GM21381 (cell line): ENCODE results near the gene GPC3.
"Not testable (repeated sequence)": the region's sequence is repeated elsewhere in the genome, so short reads cannot be mapped to it uniquely, and the experiment has no call there.

Source experiments
- ATAC-seq: cut with Tn5 transposase; IDR thresholded peaks from one replicate; pipeline ENCODE4 v1.9.1; 2021; ENCODE audit warnings: mild to moderate bottlenecking, moderate library complexity; ENCODE audit not compliant: unreplicated experiment

Gene GPC3

DNA sequence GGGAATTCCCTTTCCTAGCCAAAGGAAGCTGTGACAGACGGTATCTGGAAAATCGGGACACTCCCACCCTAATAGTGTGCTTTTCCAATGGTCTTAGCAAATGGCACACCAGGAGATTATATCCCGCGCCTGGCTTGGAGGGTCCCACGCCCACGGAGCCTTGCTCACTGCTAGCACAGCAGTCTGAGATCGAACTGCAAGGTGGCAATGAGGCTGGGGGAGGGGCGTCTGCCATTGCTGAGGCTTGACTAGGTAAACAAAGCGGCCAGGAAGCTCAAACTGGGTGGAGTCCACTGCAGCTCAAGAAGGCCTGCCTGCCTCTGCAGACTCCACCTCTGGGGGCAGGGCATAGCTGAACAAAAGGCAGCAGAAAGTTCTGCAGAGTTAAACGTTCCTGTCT, 364.0 kb downstream of the GPC3 start:
- ATAC-seq, result not testable (repeated sequence)

DNA sequence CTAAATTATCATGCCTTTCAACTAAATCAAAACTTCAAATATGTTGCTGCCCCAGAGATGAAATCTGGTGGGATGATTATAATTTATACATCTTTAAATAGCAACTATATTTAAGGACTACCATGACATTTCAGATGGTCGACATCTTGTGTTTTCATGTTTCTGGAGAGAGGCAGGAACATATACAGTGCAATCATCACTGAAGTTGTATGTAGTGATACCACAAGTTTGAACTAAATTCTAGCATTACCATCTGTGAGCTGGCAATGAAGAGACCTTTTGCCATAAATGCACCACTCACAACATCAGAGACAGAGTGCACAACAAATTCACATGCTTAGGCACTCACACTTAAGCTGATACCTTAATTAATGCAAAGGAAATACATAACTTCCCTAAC, 373.7 kb downstream of the GPC3 start:
- no peak for ATAC-seq

GRCh38 chrX:133610056-133610455, 375.3 kb downstream of the GPC3 start:
- no peak for ATAC-seq

DNA sequence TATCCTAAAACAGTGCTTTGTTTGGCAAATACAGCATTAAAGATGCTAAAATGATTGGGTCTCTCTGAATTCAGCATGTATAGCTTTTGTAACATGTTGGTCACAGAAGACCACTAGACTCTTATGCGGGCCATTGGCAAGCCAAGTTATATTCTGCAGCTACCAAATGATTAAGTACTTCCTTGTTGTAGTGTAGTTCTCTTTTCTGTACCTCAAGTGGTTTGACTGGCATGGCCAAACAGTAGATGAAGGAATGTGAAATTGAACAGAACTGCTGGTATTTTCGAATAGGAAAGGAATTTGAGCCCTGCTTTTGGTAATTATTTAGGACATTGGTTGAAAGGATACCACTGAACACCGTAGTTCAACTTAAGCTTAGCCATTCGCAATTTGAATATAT, 376.2 kb downstream of the GPC3 start:
- no peak for ATAC-seq

GRCh38 chrX:133608406-133608805, 377.0 kb downstream of the GPC3 start:
- no peak for ATAC-seq

DNA sequence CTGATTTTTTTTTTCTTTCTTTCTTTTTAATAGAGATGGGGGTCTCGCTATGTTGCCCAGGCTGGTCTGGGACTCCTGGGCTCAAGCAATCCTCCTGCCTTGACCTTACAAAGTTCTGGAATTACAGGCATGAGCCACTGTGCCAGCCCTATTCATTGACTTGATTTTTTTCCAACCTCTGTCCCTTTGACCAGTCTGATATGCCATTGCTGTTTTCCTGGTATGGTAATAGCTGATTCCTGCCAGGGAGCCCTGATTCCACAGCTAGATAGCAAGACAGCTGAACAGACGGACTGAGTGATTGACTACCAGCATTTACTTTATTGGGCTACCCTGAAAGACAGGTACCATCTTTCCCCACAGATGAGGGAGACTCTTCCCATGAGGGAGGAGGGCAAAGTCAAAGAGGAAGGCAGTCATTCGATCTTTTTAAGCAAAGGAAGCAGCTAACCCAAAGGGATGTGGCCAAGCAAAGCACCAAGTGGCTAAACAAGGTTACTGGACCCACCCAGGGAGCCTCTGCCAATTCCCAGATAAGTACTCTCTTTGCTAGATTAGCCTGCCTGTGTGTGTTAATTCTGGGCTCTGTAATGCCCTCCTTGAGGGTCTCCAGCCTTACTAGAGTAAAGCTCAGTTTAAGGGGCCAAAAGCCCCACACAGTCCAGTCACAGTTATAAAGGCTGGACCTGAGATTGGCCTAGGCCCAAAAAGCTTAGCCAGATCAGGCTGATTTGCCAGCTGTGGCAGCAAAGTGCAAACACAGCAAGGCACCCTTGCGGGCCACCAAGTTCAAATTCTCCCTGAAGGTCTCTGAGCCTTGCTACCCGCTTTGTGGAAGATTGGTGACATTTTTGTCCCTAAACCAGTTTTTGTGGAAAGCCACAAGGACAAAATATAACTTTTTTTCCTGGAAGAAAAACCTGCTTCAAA, 377.7 kb downstream of the GPC3 start:
- ATAC-seq, result no peak

- ATAC-seq, result no peak
These were observed 378.4 kb downstream of the GPC3 start for GRCh38 chrX:133606990-133607389.

- ATAC-seq, result no peak
These were observed 380.6 kb downstream of the GPC3 start for GRCh38 chrX:133604801-133605200.

GRCh38 chrX:133602881-133603280, 382.5 kb downstream of the GPC3 start:
- ATAC-seq, result no peak

DNA sequence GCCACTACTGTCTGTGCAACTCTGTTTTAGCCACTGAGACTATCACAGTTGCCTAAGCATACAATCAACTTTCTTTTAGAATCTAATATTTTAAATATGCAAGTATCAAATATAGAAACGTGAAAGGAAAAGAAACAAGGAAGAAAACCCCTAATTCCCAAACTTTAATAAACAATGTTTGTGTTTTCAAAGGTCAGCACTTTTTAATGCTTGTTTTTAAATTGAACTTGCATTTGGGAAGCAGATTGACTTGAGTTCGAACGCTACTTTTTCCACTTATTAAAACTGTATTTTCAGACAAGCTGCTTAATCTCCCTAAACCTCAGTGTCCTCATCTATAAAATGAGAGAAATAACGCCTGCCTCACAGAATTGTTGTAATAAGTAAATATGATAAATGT, 384.3 kb downstream of the GPC3 start:
- no peak for ATAC-seq

DNA sequence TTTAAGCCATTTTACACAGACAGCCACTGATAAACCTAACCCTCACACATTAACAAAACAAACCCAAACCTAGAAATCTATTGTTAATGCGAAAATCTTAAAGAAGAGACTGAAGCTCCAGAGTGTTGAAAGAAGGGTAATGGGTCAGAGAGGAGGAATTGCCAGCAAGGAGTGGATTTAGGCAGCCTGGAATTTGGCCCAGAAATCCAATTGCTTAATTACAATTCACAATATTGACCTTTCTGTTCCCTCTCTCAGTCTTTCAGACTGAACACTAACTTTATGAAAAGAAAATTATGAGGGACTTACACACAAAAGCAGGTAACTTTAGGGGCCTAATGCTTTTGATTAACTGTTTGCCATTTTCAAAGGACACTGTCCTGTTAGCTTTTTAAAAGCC, 384.9 kb downstream of the GPC3 start:
- no peak for ATAC-seq

DNA sequence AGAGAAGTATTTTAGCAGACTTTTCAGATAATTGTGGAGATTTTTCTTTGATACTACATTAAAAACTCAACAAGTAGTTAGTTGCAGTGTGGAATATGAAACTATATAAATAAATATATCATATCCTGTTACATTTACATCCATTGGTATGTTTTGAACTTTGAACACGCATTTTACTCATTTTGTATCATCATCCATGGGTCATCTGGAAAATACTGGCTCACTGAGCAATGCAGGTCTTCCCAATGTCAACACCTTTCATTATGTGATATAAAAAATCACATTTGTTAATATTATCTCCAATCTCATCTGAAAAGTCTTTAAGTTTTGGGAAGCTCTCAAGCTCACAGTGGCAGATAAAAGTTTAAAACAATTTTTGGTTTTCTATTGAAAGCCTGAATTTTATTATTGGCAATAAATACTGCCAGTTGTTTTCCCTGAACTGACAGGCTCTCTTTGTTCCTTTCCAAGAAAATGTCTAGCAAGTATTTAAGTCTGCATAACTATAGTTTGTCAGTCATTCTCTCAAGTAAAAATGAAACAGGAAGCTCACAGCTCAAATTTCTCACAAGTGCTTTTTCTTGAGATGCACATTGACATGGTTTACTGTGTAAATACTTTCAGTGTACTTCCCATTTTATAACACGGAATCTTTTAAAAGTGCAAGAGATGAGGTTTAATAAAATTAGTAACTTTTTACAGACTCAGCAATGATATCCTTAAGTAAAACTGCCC, 386.6 kb downstream of the GPC3 start:
- no peak for ATAC-seq

GRCh38 chrX:133594156-133594555, 391.2 kb downstream of the GPC3 start:
- no peak for ATAC-seq

- no peak for ATAC-seq
These were observed 391.9 kb downstream of the GPC3 start for GRCh38 chrX:133593531-133593930.

DNA sequence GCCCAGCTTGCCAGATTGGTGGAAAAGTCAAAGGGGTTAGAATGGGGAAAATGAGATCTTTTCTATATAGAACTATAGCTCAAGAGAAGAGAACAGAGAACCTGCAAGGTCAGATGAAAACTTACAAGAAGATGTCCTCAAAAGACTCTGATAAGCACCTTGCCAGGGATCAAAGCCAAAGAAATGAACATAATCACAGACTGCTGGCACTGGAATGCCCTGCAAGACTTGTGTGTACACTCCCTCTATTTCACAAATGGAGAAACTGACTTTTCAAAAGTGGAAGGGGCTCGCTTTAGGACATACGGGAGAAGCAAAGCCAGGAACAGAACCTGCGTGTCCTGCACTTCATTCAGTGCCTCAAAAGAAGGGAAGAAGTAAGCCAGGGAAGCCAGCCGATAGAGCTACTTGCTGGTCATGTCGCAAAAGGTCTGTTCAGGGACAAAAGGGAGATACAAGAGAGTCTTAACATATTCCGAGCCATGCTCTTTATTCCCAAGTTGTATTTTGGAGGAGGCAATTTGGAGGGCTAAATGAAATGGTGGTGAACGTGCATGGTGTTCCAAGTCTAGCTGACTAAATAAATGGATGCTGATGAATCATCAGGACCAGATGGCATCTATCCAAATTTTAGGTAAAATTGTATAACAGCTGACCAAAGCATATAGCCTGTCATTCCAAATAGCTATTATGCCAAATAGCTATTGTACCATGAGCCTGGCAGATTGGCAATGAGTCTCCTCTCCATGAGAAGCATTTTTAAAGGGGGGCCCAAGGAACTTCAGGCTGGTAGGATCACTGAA, 394.5 kb downstream of the GPC3 start:
- no peak for ATAC-seq

DNA sequence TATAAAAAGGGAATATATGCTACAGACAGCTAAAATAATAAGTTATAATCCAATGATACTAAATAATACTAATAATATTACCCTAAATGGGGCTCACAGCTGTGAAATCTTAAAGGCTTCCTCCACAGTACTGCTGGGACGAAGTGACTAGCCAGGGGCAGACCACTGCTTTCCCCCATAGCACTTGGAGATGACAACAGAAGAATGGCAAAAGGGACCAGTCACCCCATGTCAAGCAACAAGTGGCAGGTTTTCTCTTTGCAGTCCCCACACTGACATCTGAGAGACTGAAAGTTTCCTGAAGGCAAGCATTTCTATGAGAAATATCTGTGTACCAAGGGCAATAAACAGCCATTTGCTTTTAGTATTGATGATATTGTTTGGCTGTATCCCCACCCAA, 396.6 kb downstream of the GPC3 start:
- ATAC-seq, result no peak

GRCh38 chrX:133587818-133588217, 397.6 kb downstream of the GPC3 start:
- ATAC-seq, result no peak

- ATAC-seq, result no peak
These were observed 398.3 kb downstream of the GPC3 start for GRCh38 chrX:133587071-133587470.

- no peak for ATAC-seq
These were observed 399.0 kb downstream of the GPC3 start for GRCh38 chrX:133586443-133586842.

DNA sequence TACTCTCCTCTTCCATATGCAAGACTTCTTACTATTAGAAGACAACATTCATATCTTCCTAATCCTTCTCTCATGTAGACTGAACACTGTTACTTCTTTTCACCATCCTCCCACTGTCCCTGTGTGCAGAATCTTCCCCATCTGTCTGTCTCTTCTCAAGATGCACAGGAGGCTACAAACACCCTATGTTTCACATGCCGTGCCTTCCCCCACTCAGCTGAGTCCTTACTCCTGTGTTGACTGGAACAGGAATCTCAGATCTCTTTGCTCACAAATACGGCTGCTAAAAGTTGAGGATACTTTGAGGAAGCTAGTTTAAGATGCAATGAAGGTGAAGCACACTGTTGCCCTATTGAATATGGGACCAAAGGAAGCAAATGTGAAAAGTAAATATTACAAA, 401.6 kb downstream of the GPC3 start:
- no peak for ATAC-seq

- no peak for ATAC-seq
These were observed 404.8 kb downstream of the GPC3 start for GRCh38 chrX:133580625-133581024.
